Measurements from ENCODE around the gene CASP12.
"Not testable (repeated sequence)": the region's sequence is repeated elsewhere in the genome, so short reads cannot be mapped to it uniquely, and the experiment has no call there.

Gene CASP12

DNA sequence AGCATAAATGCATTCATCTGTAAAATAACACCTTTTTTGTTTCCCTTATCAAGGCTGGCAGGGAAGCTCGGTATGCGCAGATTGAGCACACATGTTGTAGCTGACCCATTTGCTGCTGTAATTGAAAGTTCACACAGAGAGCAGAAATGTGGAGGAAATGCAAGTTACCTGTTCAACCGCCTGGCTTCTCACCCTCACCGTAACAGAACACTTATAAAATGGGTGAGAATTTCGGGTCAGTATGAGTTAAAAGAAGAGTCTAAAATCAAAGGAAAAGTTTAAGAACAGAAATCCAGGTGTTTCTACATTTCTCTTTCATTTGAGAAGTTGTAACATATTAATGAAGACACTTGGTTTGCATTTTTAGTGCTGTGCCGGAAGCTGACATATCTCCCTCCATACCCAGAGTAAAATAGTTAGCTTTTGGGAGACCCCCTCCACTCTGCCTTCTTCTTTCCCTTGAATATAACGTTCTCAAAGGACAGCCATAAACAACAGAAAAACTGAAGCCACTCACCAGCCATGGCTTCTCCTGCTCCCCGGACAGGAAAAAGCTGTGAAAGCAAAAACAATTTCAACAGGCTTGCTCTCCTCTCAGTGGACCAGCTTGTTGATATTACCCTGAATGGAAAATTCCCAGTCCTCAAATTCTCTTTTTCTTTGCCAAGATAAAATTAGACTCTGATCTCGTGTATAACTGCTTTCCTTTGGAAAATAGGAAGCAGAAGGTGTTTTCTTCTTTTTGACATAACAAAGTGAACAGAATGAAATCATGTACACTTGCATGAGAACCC, at the start of gene CASP12:
TSS of gene CASP12 (minus strand) at position 570 of the 794 bp plus-strand sequence.
- DNase-seq (ENCODE audit: extremely low read depth in 1 of 2, low read depth in 1 of 2): no peak

DNA sequence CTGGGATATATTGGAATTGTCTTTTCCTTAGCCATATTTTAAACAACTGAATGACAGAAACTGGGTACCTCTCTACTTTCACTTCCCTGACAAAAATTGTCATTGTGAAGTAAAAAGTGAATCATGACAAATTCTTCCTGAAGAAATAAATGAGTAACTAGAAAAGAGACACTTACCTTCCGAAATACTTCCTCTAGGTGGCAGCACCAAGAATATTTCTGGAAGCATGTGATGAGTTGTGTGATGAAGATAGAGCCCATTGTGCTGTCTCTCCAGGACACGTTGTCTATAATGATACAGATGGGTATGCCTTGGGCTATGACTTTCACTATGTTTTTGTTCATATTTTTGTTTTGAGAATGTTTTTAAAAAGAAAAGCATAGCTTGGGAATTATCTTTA, 48.6 kb upstream of the CASP12 start:
- DNase-seq (ENCODE audit: extremely low read depth in 1 of 2, low read depth in 1 of 2): peak in 1 of 2 donors; percentile 5

DNA sequence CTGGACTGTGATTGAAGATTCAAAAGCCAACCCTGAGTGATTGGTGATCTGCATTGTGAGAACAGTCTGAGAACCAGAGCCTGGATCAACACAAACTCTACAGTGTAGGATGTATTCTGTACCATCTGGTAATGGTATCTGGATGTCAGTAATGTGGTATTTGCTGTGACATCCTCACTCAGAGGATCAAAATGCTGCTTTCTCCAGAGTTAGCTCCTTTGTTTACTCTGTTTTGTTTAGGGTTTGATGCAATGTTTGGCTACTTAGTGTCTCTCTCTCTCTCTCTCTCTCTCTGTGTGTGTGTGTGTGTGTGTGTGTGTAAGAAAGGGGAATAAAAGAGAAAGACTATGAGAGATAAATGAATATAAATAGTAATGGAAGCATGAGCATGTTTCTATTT, 45.8 kb upstream of the CASP12 start:
- DNase-seq (ENCODE audit: extremely low read depth in 1 of 2, low read depth in 1 of 2): no peak

DNA sequence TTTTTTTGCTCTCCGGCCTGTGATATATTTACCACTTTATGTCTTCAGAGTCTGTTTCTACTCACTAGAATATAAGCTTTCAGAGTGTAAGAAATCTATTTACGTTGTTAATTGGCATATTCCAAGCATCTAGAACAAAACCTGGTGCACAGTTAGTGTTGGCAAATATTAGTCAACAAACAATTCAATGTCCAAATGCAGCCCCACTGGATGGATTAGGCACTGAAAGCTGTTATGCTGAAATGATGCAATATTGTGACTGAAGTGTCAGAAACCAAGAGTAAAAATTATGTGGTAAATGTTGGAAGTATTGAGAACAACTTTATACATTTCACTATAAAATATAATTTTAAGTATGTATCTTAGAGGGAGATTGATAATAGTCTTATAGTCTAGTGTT, 45.3 kb upstream of the CASP12 start:
- DNase-seq (ENCODE audit: extremely low read depth in 1 of 2, low read depth in 1 of 2): no peak

DNA sequence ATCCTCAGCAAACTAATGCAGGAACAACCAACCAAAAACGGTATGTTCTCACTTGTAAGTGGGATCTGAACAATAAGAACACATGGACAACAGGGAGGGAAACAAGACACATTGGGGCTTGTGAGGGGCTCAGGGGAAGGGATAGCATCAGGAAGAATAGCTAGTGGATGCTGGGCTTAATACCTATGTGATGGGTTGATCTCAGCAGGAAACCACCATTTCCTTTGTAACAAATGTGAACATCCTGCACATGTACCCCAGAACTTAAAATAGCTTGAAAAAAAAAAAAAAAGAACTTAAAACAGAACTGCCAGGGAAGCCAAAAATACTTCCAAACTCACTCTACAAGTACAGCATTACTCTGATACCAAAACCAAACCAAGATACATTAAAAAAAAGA, 36.3 kb upstream of the CASP12 start:
- DNase-seq (ENCODE audit: extremely low read depth in 1 of 2, low read depth in 1 of 2): no peak

DNA sequence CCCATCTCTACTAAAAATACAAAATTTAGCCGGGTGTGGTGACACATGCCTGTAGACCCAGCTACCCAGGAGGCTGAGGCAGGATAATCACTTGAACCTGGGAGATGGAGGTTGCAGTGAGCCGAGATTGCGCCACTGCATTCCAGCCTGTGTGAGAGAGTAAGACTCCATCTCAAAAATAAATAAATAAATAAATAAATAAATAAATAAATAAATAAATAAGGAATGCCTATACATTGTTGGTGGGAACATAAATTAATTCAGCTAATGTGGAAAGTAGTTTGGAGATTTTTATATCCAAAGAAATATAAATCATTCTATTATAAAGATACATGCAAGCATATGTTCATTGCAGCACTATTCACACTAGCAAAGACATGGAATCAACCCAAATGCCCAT, 35.8 kb upstream of the CASP12 start:
- DNase-seq (ENCODE audit: extremely low read depth in 1 of 2, low read depth in 1 of 2): not testable (repeated sequence)

DNA sequence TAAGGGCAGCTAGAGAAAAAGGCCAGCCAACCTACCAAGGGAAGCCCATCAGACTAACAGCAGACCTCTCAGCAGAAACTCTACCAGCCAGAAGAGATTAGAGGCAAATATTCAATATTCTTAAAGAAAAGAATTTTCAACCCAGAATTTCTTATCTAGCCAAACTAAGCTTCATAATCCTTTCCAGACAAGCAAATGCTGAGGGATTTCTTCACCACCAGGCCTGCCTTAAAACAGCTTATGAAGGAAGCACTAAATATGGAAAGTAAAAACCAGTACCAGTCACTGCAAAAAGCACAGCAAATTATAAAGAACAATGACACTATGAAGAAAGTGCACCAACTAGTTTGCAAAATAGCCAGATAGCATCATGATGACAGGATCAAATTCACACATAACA, 30.6 kb upstream of the CASP12 start:
- no peak for DNase-seq (ENCODE audit: extremely low read depth in 1 of 2, low read depth in 1 of 2)

DNA sequence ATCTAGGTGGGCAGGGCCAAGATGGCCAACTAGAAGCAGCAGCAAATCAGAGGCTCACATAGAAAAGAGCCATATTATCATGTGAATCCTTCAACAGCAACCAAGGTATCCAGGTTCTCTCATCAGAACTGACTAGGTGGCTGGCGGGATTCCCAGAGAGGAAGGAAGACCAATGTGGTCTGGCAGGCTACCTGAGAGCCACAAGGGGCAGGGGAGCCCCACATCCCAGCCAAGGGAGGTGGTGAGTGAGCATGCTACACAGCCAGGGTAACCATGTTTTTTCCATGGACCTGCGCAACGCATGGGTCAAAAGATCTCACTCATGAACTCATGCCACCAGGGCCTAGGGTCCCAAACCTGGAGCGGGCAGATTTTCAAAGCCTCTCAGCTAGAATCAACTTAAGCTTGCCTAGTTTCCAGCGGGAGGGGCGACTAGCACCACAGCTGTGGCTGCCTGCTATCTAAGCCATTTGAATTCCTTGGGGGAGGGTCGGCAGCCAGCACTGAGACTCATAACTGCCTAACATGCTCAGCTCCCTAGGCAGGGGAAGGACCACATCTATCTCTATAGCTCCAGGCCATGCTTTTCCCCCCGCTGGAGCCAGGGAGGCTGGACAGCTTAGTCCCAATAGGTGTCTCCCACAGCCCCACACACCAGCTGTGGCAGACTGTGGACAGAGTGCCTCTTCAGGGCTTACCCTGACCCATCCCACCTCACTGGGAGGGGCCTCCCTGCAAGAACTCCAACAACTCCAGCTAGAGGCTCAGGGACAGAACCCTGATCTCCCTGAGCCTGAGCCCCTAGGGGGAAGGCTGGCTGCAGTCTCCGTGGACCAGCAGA, 28.7 kb upstream of the CASP12 start:
- DNase-seq (ENCODE audit: extremely low read depth in 1 of 2, low read depth in 1 of 2): no peak

DNA sequence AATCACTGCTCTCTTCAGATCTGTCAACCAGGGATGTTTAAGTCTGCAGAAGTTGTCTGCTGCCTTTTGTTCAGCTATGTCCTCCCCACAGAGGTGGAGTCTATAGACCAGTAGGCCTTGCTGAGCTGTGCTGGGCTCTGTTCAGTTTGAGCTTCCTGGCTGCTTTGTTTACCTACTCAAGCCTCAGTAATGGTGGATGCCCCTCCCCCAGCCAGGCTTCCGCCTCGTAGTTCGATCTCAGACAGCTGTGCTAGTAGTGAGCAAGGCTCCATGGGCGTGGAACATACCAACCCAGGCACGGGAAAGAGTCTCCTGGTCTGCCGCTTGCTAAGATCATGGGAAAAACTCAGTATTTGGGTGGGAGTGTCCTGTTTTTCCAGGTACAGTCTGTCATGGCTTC, 27.6 kb upstream of the CASP12 start:
- DNase-seq (ENCODE audit: extremely low read depth in 1 of 2, low read depth in 1 of 2): no peak

DNA sequence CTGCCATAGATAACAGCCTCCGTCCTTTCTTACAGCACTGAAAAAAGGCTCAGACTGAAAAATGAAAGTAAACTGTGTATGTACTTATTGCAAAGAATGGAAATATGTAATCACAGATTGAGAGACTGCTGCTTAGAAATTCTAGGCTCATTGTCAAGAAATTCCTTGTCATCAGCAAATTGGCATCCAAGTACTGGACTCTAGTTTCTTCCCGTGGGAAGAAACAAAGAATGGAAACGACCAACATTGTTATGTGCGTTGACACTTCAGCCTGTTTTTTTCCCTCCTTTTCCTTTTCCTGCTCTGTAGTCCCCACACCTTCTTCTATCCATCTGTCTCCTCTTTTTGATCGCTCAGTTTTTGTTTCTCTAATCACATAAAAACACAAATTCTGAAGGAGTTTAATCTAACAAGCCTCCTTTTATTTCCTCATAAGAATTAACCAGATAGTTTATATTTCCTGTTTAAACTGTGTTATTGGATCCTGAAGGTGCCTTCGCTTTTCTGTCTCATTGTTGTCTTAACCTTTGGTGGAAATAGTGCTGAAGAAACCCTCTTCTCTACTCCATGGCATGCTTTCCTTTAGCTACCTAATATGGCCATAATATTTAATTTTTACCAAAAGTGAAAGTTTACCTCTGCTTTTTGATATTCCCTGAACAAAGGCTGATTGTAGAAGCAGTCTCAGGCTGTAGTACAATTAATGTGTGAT, 20.0 kb upstream of the CASP12 start:
- DNase-seq (ENCODE audit: extremely low read depth in 1 of 2, low read depth in 1 of 2): no peak

DNA sequence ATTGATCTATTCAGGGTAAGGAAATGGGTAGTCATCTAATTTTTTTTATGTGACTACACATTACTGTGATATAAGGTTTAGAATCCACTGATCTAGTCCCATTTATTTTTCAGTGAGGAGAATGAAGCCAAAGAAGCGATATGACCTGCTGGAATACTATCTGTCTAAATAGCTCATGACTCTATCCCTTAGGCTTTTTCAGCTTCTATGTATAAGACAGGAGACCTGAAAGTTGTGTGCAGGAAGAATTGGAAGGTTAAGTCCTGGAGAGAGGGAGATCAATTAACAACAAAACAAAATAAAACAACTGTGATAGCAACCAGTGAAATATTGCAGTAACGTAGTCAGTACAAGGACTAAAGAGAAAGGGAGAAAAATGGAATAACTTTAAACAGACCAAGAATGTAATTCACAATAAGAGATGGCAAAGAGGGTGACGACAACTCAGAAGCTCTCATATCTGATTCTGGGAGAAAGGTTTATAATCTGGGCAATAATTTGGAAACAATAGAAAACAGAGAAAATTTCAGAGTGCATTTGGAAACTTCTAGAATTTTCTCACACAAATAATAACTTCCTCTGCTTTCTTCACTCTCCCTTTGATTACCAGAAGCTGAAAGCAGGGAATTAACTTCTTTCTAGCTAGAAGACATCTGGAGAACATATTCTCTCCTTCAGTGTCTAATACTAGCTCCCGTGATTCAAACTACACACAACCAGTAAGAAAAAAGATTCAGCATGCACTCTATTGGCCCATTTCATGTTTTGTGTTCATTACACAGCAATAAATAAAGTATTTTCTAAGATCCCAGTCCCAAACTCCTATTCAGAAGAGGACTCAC, 19.2 kb upstream of the CASP12 start:
- DNase-seq (ENCODE audit: extremely low read depth in 1 of 2, low read depth in 1 of 2): no peak

DNA sequence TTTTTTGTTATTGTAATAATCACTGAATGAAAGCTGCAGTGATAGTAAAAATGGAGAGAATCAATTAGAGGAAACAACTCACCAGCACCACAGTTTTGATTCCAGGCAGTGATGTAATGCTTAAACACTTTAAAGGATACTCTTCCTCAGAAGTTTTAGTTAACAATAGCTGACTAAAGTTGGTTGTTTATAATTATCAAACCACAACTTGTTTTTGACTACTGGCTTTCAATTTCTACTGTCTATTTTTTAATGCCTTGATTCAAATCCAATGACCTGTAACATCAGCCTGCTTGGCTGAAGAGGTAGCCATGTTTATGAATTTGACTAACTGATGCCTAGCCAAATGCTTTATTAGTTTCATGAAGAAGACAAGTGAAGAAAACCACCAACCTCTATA, 18.2 kb upstream of the CASP12 start:
- no peak for DNase-seq (ENCODE audit: extremely low read depth in 1 of 2, low read depth in 1 of 2)

DNA sequence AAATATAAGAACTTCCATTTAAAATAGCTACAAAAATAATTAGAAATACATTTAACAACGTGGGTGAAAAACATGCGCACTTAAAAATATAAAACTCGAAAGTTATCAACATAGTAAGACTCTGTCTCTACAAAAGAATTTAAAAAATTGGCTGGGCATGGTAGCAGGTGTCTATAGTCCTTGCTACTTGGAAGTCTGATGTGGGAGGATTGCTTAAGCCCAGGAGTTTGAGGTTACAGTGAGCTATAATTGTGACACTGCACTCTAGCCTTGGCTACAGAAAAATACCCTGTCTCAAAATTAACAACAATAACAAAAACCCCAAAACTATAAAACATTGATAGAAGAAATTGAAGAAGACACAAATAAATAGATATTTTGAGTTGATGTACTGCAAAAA, 13.8 kb upstream of the CASP12 start:
- DNase-seq (ENCODE audit: extremely low read depth in 1 of 2, low read depth in 1 of 2): no peak

DNA sequence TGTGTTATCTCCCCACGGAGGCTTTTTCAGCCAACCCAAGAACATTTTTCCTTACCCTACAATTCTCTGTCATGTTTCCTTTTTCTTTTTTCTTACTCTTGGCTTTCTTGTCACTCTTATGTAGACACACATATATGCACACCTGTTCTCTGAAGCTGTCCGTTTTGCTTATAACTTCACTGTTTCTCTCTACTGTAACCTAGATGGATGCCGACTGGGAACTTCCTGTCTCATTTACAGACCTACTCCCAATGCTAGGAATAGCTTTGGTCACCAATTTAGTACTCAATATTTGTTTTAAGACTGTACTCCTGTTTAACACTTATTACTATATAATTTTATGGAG, 9.9 kb upstream of the CASP12 start:
- no peak for DNase-seq (ENCODE audit: extremely low read depth in 1 of 2, low read depth in 1 of 2)

DNA sequence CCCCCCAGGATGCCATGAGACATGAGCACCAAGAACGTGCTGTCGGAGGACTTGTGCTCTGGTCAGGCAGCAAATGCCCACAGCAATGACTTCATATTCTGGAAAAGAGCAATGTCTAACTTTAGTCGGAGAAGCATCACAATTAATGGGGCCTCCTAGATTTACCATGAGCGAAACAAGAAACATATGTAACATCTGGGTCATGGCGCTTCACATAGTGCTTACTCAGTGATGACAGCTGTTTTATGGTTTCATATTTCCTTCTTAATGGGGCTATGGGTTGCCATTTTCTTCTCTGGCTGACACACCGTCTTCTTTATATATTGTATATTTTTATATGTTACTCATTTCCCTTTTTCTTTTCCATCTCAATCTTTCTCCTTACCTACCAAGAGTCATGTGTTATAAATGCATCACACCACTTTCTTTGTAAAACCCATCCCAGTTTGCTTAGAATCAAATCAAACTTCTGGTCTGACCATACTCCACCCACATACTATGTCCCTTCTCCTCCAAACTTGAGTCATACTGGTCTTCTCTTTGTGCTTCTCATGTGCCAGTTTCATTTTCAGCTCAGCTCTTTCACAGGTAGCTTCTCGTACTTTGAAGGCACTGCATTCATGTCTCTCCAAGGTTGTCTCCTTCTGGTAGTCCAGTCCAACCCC, 9.4 kb upstream of the CASP12 start:
- DNase-seq (ENCODE audit: extremely low read depth in 1 of 2, low read depth in 1 of 2): no peak

DNA sequence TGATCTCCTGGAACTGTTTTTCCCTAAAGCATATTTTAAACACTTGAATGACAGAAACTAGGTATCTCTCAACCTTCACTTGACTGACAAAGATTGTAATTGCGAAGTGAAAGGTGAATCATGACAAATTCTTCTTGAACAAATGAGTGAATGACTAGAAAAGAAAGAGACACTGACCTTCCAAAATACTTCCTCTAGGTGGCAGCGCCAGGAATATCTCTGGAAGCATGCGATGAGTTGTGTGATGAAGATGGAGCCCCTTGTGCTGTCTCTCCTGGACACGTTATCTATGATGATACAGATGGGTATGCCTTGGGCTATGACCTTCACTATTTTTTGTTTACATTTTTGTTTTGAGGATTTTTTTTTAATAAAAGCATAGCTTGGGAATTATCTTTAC, 7.0 kb upstream of the CASP12 start:
- DNase-seq (ENCODE audit: extremely low read depth in 1 of 2, low read depth in 1 of 2): no peak

DNA sequence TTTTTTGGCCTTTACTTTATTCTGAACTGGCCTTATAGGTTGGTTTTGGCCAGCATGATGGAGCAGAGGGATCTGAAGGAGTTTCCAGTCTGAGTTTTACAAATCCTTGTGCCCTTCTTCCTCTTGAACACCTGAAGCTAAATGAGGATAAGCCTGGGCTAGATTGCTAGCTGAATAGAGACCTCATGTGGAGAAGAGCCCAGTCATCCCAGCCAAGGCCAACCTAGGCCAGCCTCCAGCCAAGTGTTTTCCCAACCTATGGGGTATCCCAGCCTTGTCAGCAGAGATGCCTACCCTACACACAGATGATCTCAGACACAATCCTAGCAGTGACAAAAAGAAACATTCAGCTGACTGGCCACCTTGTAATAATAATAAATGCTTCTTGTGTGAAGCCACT, 966 bp upstream of the CASP12 start:
- DNase-seq (ENCODE audit: extremely low read depth in 1 of 2, low read depth in 1 of 2): no peak

DNA sequence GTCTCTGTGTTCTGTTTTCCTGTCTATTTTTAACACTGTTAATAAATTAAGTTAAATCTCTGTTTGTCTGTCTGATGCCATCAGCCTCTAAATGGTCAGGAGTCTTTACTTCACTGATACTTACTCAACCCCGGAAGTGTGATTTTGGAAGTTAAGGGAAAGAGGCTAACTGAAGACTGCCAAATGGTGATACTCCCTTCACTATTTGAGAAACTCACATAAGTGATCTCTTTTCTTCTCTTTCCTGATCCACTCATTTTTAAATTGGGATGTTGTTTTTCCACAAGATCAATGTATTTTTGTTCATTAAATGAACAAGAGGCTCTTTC, 389 bp upstream of the CASP12 start:
- DNase-seq (ENCODE audit: extremely low read depth in 1 of 2, low read depth in 1 of 2): no peak

DNA sequence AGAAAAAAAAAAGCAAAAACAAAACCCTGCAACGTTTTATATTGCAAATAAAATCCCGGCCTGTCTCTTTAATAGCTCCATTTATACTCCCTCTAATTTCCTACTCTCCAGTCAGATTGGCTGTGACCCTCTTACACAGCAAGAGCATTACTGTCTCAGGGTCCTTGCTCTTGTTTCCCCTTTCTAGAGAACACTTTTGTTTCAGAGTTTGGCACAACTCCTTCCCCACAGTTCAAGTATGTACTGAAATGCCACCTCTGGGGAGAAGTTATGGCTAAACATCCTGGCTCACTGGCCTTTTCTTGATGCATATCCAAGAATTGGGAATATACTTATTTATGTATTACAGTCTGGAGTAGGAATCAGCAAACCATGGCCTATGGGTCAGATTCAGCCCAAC, 2.6 kb downstream of the CASP12 start:
- no peak for DNase-seq (ENCODE audit: extremely low read depth in 1 of 2, low read depth in 1 of 2)

DNA sequence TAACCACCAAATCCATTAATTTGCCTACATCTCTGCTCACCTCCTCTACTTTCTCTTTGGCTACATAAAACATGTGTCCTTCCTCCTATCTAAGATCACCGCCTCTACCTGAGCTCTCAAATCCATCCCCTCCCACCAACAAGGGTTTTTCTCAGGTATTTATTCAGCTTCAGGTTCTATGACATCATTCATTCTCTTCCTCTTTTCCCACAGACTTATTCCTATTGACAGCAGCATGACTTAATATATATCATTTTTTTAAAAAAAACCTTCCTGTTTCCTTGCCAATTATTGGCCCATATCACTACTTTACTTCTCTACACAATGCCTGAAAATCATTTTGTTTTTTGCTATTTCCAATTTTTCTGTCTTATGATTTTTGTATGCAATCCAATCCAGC, 4.4 kb downstream of the CASP12 start:
- no peak for DNase-seq (ENCODE audit: extremely low read depth in 1 of 2, low read depth in 1 of 2)
